Pancreas (tissue), 10 donors: Measurements from ENCODE around the gene DYNC1I1. TPM values are rescaled to one million over a fixed set of nuclear protein-coding genes. Genes with fewer than 3 reads are reported as not detected.

ENCODE experiments used
- ATAC-seq, 4 donors: fragments of 200-7000 bp; cut with Tn5 transposase; one replicate each; pipeline versions ENCODE4 v1.8.0 to v1.9.1; 2020; ENCODE audit warnings: mild to moderate bottlenecking in 4 of 4, moderate library complexity in 4 of 4
- DNase-seq, 6 donors: peaks; one replicate each; pipeline ENCODE4 v3.0.0-alpha.2; 2020
- FAIRE-seq: peaks from 2 replicates; lab custom pipeline; 2012; peaks lifted over from hg19 to GRCh38; lab: Jason Lieb, UNC
- H3K27ac ChIP-seq, 4 donors: fragments of 200-600 bp; sonication (generic); 1 replicate in 3 of 4; 2 replicates in 1 of 4; pipeline versions ENCODE4 v1.5.0 to v1.8.0; 2020
- H3K27me3 ChIP-seq, 4 donors: fragments of 200-600 bp; one replicate each; pipeline ENCODE4 v1.8.0; 2021
- H3K36me3 ChIP-seq, 3 donors: fragments of 200-600 bp; sonication (generic) in 1 of 3; one replicate each; pipeline versions ENCODE4 v1.5.0 to v1.8.0; 2020 to 2021
- H3K4me1 ChIP-seq, 3 donors: fragments of 200-600 bp; one replicate each; pipeline ENCODE4 v1.8.0; 2021
- H3K4me3 ChIP-seq, 4 donors: fragments of 200-600 bp; sonication (generic) in 2 of 4; one replicate each; pipeline versions ENCODE4 v1.5.0 to v1.8.0; 2020 to 2021
- H3K9me3 ChIP-seq, 4 donors: fragments of 200-600 bp; one replicate each; pipeline ENCODE4 v1.8.0; 2021
- CTCF ChIP-seq, 4 donors: fragments of 200-600 bp; sonication (generic) in 3 of 4; IDR thresholded peaks; one replicate each; pipeline versions ENCODE4 v1.5.0 to v1.8.0; 2021; ENCODE audit warnings: antibody characterized with exemption in 4 of 4
- WGBS, 2 donors: extraction: QIAGEN DNeasy Blood & Tissue Kit; methylation state at CpG; one replicate each; pipeline ENCODE4 v1.1.7; 2013; 5-methylcytosine and 5-hydroxymethylcytosine counted together
- intact Hi-C, 3 donors: fragments of 100-400 bp; cut with DNase I; formaldehyde crosslinking; loops; one replicate each; pipeline versions ENCODE4 v1.11.1 to v1.14.2; 2022
- polyA plus RNA-seq, 2 donors: library from polyadenylated mRNA; stranded (reverse); fragments of 200-250 nt; gene quantifications; one replicate each; pipeline ENCODE4 v1.2.3, GENCODE V29; 2013
- total RNA-seq, 6 donors: library from RNA; stranded (reverse); fragmentation: NEBNext Ultra II Directional in 4 of 6; extraction: Animal tissue kit (Norgen Biotek cat#: 25700) in 4 of 6; gene quantifications; one replicate each; pipeline versions ENCODE4 v1.2.1 to v1.2.4, GENCODE V29; 2021 to 2023
- donor health status: healthy with polysubstance abuse.
- donor health status: DM: no; HTN: no; CAD: no; lungs with moderate emphysema.
- donor health status: DM: no; HTN: no; CAD: no.
- donor health status: control.
- donor health status: control.
- donor health status: Bipolar disorder and iron deficiency.
- donor health status: DM: yes; HTN: yes; CAD: no.
- donor health status: DM: no; HTN: no; CAD: no.
- donor health status: DM: no; HTN: no; CAD: no.
- donor health status: DM: yes; HTN: yes; CAD: no.

DYNC1I1 gene
- total and polyA plus RNA-seq, 8 donors: 0.71 to 5.5 (median 1.3) TPM

GRCh38 chr7:95804052-95804451 lies 31.7 kb downstream of the DYNC1I1 start:
- ATAC-seq (no peak), FAIRE-seq (no peak), DNase-seq (no peak)
- intact Hi-C loops: no loop called here
- Histone ChIP-seq H3K27me3 (no peaks in the 10 kb centered on the region), H3K9me3 (no peaks in the 10 kb centered on the region), H3K36me3 (no peaks in the 10 kb centered on the region), H3K4me1 (no peaks in the 10 kb centered on the region), H3K4me3 (no peak overlapping the region), H3K27ac (no peak overlapping the region)
- 79 to 80% methylated on average over 4 of the region's 4 CpGs for WGBS, 2 donors
- TF ChIP-seq CTCF (IDR thresholded peaks at IDR 0.05): no peak

- Histone ChIP-seq H3K27ac (no peak overlapping the region), H3K36me3 (no peaks in the 10 kb centered on the region), H3K9me3 (no peaks in the 10 kb centered on the region), H3K4me3 (no peak overlapping the region), H3K27me3 (no peaks in the 10 kb centered on the region), H3K4me1 (no peaks in the 10 kb centered on the region)
- ATAC-seq: no peak
- intact Hi-C loops: no loop called here
- no peak for TF ChIP-seq CTCF (IDR thresholded peaks at IDR 0.05)
- no peak for DNase-seq
- 59 to 65% methylated on average over 1 of the region's 1 CpG for WGBS, 2 donors
- no peak for FAIRE-seq
These were observed 33.6 kb downstream of the DYNC1I1 start for GRCh38 chr7:95805909-95806308.

- no peak overlapping the region for H3K4me3 ChIP-seq
- H3K27me3 ChIP-seq: no peaks in the 10 kb centered on the region
- H3K4me1 ChIP-seq: no peaks in the 10 kb centered on the region
- intact Hi-C loops: no loop called here
- DNase-seq: no peak
- TF ChIP-seq CTCF (IDR thresholded peaks at IDR 0.05): no peak
- 58% methylated on average over 2 of the region's 2 CpGs for WGBS, 2 donors
- H3K36me3 ChIP-seq: no peaks in the 10 kb centered on the region
- FAIRE-seq: no peak
- ATAC-seq: no peak
- H3K27ac ChIP-seq: no peak overlapping the region
- no peaks in the 10 kb centered on the region for H3K9me3 ChIP-seq
These were observed 36.0 kb downstream of the DYNC1I1 start for GRCh38 chr7:95808396-95808795.

GRCh38 chr7:95811846-95812445 lies 39.6 kb downstream of the DYNC1I1 start:
- Histone ChIP-seq H3K4me3 (no peak overlapping the region), H3K9me3 (no peaks in the 10 kb centered on the region), H3K27ac (no peak overlapping the region), H3K27me3 (no peaks in the 10 kb centered on the region), H3K36me3 (no peaks in the 10 kb centered on the region), H3K4me1 (no peaks in the 10 kb centered on the region)
- intact Hi-C loops: no loop called here
- ATAC-seq: no peak
- DNase-seq: no peak
- WGBS, 2 donors: 76 to 77% methylated on average over 5 of the region's 5 CpGs
- TF ChIP-seq CTCF (IDR thresholded peaks at IDR 0.05): no peak
- no peak for FAIRE-seq

- Histone ChIP-seq H3K4me1 (no peaks in the 10 kb centered on the region), H3K27ac (no peak overlapping the region), H3K4me3 (no peak overlapping the region), H3K27me3 (no peaks in the 10 kb centered on the region), H3K9me3 (no peaks in the 10 kb centered on the region), H3K36me3 (no peaks in the 10 kb centered on the region)
- WGBS, 2 donors: 83 to 93% methylated on average over 3 of the region's 3 CpGs
- intact Hi-C loops: no loop called here
- ATAC-seq: no peak
- no peak for FAIRE-seq
- DNase-seq: no peak
- TF ChIP-seq CTCF (IDR thresholded peaks at IDR 0.05): no peak
These were observed 42.4 kb downstream of the DYNC1I1 start for GRCh38 chr7:95814721-95815120.
